Right lobe of liver (tissue), 4 donors: ENCODE measurements around the gene PEPD.
A peak's percentile ranks its signal among the peaks of the same experiment; 100 is the strongest.

Source experiments
- CTCF ChIP-seq, 4 donors: fragments of 200-600 bp in 3 of 4; fragments of 450-650 bp in 1 of 4; IDR thresholded peaks; one replicate each; pipeline versions ENCODE4 v1.5.1 to v1.8.0; 2016 to 2022; ENCODE audit warnings: antibody characterized with exemption in 4 of 4, mild to moderate bottlenecking in 2 of 4
- POLR2A ChIP-seq: fragments of 450-650 bp; IDR thresholded peaks from one replicate; pipeline ENCODE4 v1.6.1; 2017; ENCODE audit warnings: antibody characterized with exemption, mild to moderate bottlenecking
- donor health status: DM: no; HTN: no; CAD: no.
- donor health status: DM: no; HTN: no; CAD: no.
- donor health status: DM: no; HTN: yes; CAD: no.

GRCh38 chr19:33524024-33524664 is 2.6 kb upstream of the PEPD start:
- TF ChIP-seq CTCF (IDR thresholded peaks at IDR 0.05) = peak in 1 of 4 donors; percentile 4
- TF ChIP-seq POLR2A = no peak
